ENCODE results near the gene RIPK4.

GRCh38 chr21:41806773-41807172 is 39.9 kb upstream of the RIPK4 start:
- TF ChIP-seq POLR2A (IDR thresholded peaks at IDR 0.05; ENCODE audit: low read depth, low read length) (no peak), POLR2AphosphoS5 (IDR thresholded peaks at IDR 0.05; ENCODE audit: low read depth, low read length) (no peak), SPI1 (IDR thresholded peaks at IDR 0.05; ENCODE audit: low read depth, low read length) (no peak), TAF1 (IDR thresholded peaks at IDR 0.05; ENCODE audit: low read depth, low read length) (no peak), POU2F2 (IDR thresholded peaks at IDR 0.05; ENCODE audit: low read depth, low read length) (no peak), PAX5 (IDR thresholded peaks at IDR 0.05; ENCODE audit: insufficient read depth, low read length, severe bottlenecking) (no peak)
